ENCODE data around the gene PMP22.

PMP22 gene

GRCh38 chr17:15270628-15271381 lies 5.7 kb upstream of the PMP22 start:
- no peak for TF ChIP-seq CTCF (conservative IDR thresholded peaks at IDR 0.05; ENCODE audit: low read depth, low read length)
- no peak for DNase-seq (ENCODE audit: low read depth)
- no peak overlapping the region for H3K4me3 ChIP-seq (ENCODE audit: low read length)

- TF ChIP-seq CTCF (conservative IDR thresholded peaks at IDR 0.05; ENCODE audit: low read depth, low read length), result no peak
- no peak overlapping the region for H3K4me3 ChIP-seq (ENCODE audit: low read length)
- no peak for DNase-seq (ENCODE audit: low read depth)
Observed at GRCh38 chr17:15269780-15270089, 4.6 kb upstream of the PMP22 start.

- no peak for TF ChIP-seq CTCF (conservative IDR thresholded peaks at IDR 0.05; ENCODE audit: low read depth, low read length)
- no peak overlapping the region for H3K4me3 ChIP-seq (ENCODE audit: low read length)
- DNase-seq (ENCODE audit: low read depth), result no peak
Observed at GRCh38 chr17:15269087-15269779, 4.1 kb upstream of the PMP22 start.

GRCh38 chr17:15268461-15268860 lies 3.3 kb upstream of the PMP22 start:
- no peak overlapping the region for H3K4me3 ChIP-seq (ENCODE audit: low read length)
- no peak for TF ChIP-seq CTCF (conservative IDR thresholded peaks at IDR 0.05; ENCODE audit: low read depth, low read length)

GRCh38 chr17:15267996-15268395 lies 2.9 kb upstream of the PMP22 start:
- no peak for TF ChIP-seq CTCF (conservative IDR thresholded peaks at IDR 0.05; ENCODE audit: low read depth, low read length)
- no peak for DNase-seq (ENCODE audit: low read depth)
- H3K4me3 ChIP-seq (ENCODE audit: low read length), result no peak overlapping the region

More at GRCh38 chr17:15268461-15268860, 3.3 kb upstream of the PMP22 start:
- no peak for DNase-seq (ENCODE audit: low read depth)

- no peak overlapping the region for H3K4me3 ChIP-seq (ENCODE audit: low read length)
- TF ChIP-seq CTCF (conservative IDR thresholded peaks at IDR 0.05; ENCODE audit: low read depth, low read length), result no peak
- DNase-seq (ENCODE audit: low read depth), result no peak
Observed at GRCh38 chr17:15266325-15267125, 1.4 kb upstream of the PMP22 start.

All from retinal pigment epithelial cell (primary cell).